COLO668 (cell line): ENCODE data around the gene TEKT4.
"Not testable (repeated sequence)": the region's sequence is repeated elsewhere in the genome, so short reads cannot be mapped to it uniquely, and the experiment has no call there.

Source experiments
- DNase-seq: peaks from one replicate; lab custom pipeline; 2025; ENCODE audit not compliant: unreplicated experiment; lab: John Stamatoyannopoulos, UW

The TEKT4 gene

DNA sequence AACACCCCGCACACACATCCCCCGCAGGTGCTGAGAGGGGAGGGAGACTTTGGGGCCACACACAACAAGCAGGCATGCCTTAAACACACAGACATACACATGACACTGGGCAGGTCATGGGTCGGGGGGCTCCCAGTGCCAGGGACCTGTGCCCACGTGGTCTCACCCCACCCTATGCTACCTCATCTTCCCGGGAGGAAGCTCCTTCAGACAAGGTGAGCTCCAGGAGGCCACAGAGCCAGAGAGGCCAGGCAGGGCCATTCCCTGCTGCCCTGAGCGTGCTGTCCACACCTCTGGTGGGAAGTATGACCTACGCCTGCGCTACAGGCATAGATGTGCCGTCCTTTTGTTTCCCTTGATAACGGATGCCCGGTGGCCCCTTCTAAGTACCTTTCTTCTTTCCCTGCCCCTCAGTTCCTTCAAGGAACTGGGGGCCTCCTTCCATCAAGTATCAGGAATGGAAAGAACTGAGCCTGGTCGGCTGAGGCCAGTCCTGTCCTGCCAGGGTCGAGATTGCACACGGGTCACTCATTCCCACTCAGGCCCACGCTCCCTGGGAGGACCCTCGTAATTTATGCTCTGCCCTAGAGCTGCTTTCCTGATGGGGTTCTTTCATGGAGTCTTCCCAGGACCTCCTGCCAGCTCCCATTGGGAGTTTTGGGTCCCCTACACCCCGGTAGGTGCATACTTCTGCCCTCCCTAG is 4.7 kb downstream of the TEKT4 start:
- DNase-seq: no peak

DNA sequence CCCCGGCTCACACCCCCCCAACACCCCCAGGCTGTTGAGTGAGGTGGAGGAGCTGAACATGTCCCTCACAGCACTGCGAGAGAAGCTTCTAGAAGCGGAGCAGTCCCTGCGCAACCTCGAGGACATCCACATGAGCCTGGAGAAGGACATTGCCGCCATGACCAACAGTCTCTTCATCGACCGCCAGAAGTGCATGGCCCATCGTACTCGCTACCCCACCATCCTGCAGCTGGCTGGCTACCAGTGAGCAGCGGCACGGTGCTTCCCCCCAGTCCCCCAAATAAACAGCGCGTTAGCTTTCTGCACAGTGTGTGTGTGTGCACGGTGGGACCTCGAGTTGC is 5.3 kb downstream of the TEKT4 start:
- DNase-seq: no peak

GRCh38 chr2:94877129-94877528 is 5.9 kb downstream of the TEKT4 start:
- DNase-seq: no peak

GRCh38 chr2:94878575-94878974 is 7.3 kb downstream of the TEKT4 start:
- not testable (repeated sequence) for DNase-seq

DNA sequence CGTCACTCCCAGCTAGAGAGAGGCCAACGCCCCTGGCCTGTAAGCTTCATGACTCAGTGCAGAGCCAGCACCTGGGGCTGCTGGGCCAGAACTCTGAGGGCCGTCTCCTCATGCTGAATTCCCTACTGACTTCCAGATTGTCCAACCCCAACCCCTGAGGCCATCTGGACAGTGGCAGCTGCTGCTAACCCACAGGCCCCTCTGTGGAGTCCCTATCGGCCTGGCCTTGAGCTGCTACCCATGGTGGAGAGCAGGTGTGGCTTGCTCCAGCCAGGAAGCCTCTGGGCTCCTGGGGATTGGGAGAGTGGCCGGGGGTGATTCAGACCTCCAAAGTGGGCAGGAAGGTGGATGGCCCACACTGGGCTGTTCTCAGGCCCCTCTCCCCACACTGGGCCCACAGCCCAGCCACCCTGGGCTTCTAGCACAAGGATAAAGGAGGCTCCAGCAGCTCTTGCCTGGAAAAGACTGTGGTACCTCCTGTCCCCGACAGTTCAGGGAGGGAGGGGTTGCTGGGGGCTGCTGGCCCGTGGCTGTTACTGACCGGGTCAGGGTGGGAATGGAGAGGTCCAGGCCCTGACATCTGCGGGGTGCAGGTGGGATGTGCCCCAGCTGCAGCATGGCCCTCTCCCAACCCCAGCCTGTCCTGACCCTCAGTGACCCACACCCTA is 8.2 kb downstream of the TEKT4 start:
- no peak for DNase-seq

- no peak for DNase-seq
These were observed 8.8 kb downstream of the TEKT4 start for GRCh38 chr2:94879982-94880377.

DNA sequence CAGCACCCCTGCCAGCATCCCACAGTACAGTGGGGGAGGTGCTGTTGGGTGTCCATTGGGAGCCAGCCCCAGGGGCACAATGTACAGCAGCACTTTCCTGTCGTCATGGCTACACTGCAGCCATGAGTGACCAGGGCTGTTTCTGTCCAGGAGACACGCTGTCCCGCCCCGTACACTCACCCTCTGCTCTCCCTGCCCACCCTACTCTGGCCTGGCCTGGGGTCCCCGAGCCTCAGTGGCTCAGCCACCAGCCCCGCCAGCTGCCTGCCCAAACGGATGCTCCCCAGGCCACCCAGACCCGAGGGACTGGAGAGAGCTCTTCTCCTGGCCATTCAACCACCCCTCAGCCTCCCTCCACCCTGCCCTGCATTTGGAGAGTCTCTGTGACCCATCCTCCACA is 9.3 kb downstream of the TEKT4 start:
- DNase-seq: no peak

DNA sequence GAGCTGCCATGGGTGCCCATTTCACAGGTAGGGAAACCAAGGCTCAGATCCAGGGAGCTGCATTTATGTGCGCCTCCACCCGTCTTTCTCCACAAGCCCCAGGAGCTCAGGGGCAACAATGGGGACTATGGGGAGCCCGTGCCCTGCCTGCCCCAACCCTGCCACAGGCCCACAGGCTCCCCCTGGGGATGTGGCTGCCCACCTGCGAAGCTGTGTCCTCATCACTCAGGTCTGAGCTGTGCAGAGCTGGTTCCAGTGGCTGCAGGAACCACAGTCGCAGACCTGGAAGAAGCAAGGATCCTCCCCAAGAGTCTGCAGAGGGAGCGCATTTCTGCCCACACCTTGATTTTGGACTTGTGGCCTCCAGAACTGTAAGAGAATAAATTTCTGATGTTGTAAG is 9.8 kb downstream of the TEKT4 start:
- no peak for DNase-seq

GRCh38 chr2:94890234-94890633 is 19.0 kb downstream of the TEKT4 start:
- no peak for DNase-seq

DNA sequence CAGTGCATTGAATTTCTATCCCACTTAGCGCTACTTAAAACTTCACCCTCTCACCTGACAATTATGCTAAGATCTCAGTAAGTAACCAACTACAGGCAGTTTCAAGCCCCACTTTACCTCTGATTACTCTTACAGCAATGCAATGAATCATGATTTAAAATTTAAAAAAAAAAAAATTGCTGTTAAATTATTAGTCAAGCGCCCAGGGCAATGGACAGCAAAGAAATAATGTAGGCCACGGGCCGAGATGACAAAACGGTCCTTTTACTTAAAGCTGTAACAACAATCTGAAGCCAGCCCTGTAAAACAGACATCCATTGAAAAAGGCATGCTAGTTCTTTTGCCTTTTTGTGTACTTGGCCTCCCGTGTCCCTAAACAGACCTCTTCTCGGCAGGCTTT is 24.0 kb downstream of the TEKT4 start:
- not testable (repeated sequence) for DNase-seq

DNA sequence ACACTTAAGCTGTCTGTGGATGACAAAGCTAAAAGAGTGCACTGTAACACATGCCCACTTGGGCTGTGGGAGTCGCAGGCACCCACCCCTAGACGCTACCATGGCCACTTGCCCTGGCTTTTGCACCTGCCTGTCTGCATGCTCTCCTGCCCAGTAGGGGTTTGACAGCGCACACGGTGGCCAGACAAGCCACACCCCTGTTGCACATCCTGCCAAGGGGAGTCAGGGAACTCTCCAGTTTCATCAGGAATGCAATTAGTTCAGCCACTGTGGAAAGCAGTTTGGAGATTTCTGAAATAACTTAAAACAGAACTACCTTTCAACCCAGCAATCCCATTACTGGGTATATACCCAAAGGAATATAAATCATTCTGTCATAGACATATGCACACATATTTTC is 35.7 kb downstream of the TEKT4 start:
- DNase-seq: not testable (repeated sequence)

GRCh38 chr2:94923196-94923595 is 52.0 kb downstream of the TEKT4 start:
- no peak for DNase-seq

- DNase-seq: not testable (repeated sequence)
These were observed 53.8 kb downstream of the TEKT4 start for GRCh38 chr2:94924999-94925398.
